Vagina (tissue), 2 donors: Measurements from ENCODE around the gene TYMS. TPM values are rescaled to one million over a fixed set of nuclear protein-coding genes. Genes with fewer than 3 reads are reported as not detected.

ENCODE experiments used
- DNase-seq, 2 donors: peaks; one replicate each; pipeline ENCODE4 v3.0.0-alpha.2; 2017; ENCODE audit errors: extremely low spot score in 2 of 2
- H3K27ac ChIP-seq: fragments of 200-600 bp; sonication (generic); one replicate; pipeline ENCODE4 v1.5.1; 2019
- H3K27me3 ChIP-seq: fragments of 200-600 bp; sonication (generic); one replicate; pipeline ENCODE4 v1.5.1; 2019
- H3K36me3 ChIP-seq, 2 donors: fragments of 200-600 bp; sonication (generic); one replicate each; pipeline ENCODE4 v1.5.1; 2017 to 2019
- H3K4me1 ChIP-seq: fragments of 200-600 bp; sonication (generic); one replicate; pipeline ENCODE4 v1.5.1; 2019
- H3K4me3 ChIP-seq, 2 donors: fragments of 200-600 bp; sonication (generic); 1 replicate in 1 of 2; 2 replicates in 1 of 2; pipeline ENCODE4 v1.5.1; 2016 to 2019
- H3K9me3 ChIP-seq: fragments of 200-600 bp; sonication (generic); one replicate; pipeline ENCODE4 v1.5.1; 2019
- CTCF ChIP-seq, 3 experiments: fragments of 450-650 bp in 2 of 3; fragments of 200-600 bp in 1 of 3; sonication (generic) in 1 of 3; IDR thresholded peaks; one replicate each; pipeline ENCODE4 v1.5.1; 2017 to 2019; ENCODE audit warnings: antibody characterized with exemption in 3 of 3, mild to moderate bottlenecking in 2 of 3, moderate library complexity in 2 of 3
- POLR2A ChIP-seq, 2 donors: fragments of 450-650 bp; IDR thresholded peaks; one replicate each; pipeline ENCODE4 v1.6.1; 2017; ENCODE audit warnings: antibody characterized with exemption in 2 of 2, mild to moderate bottlenecking in 2 of 2, moderate library complexity in 2 of 2
- POLR2AphosphoS5 ChIP-seq, 2 donors: sonication (generic); formaldehyde crosslinking; IDR thresholded peaks; one replicate each; pipeline ENCODE4 v1.9.0; 2017; ENCODE audit warnings: antibody characterized with exemption in 2 of 2, mild to moderate bottlenecking in 2 of 2, low read depth in 1 of 2; ENCODE audit not compliant: insufficient read depth in 1 of 2
- intact Hi-C: fragments of 100-400 bp; cut with DNase I; formaldehyde crosslinking; loops from one replicate; pipeline ENCODE4 v1.15.1; 2023
- total RNA-seq: library from RNA; depleted of rRNA; stranded (reverse); fragments of >200 nt; gene quantifications from one replicate; pipeline ENCODE4 v1.2.3, GENCODE V29; 2016

The TYMS gene
- total RNA-seq, 1 donor from 2014 or later: 11.3 TPM

GRCh38 chr18:618618-619017 lies 38.8 kb upstream of the TYMS start:
- H3K27ac ChIP-seq: no peak overlapping the region
- H3K4me3 ChIP-seq: no peak overlapping the region
- no peaks in the 10 kb centered on the region for H3K27me3 ChIP-seq
- intact Hi-C loops: loop anchor here (10.0 kb wide), 1 partner anchor 334 kb away; no protein-coding TSS in a partner anchor
- no peak for DNase-seq
- no peaks in the 10 kb centered on the region for H3K4me1 ChIP-seq
- H3K9me3 ChIP-seq: no peaks in the 10 kb centered on the region
- TF ChIP-seq POLR2A (IDR thresholded peaks at IDR 0.05) (no peak), CTCF (IDR thresholded peaks at IDR 0.05) (no peak), POLR2AphosphoS5 (IDR thresholded peaks at IDR 0.05; ENCODE audit: insufficient read depth in 1 of 2, low read depth in 1 of 2) (no peak)
- no peaks in the 10 kb centered on the region for H3K36me3 ChIP-seq

GRCh38 chr18:621291-622043 lies 36.0 kb upstream of the TYMS start:
- H3K4me1 ChIP-seq: no peaks in the 10 kb centered on the region
- TF ChIP-seq CTCF (IDR thresholded peaks at IDR 0.05): no peak
- TF ChIP-seq POLR2AphosphoS5 (IDR thresholded peaks at IDR 0.05; ENCODE audit: insufficient read depth in 1 of 2, low read depth in 1 of 2): no peak
- TF ChIP-seq POLR2A (IDR thresholded peaks at IDR 0.05): no peak
- intact Hi-C loops: loop anchor here (10.0 kb wide), 1 partner anchor 213 kb away; no protein-coding TSS in a partner anchor

GRCh38 chr18:622289-622688 lies 35.2 kb upstream of the TYMS start:
- H3K4me3 ChIP-seq: no peak overlapping the region
- H3K27me3 ChIP-seq: no peaks in the 10 kb centered on the region
- H3K27ac ChIP-seq: no peak overlapping the region
- no peaks in the 10 kb centered on the region for H3K9me3 ChIP-seq
- H3K36me3 ChIP-seq: no peaks in the 10 kb centered on the region
- DNase-seq: no peak
- TF ChIP-seq POLR2A (IDR thresholded peaks at IDR 0.05) (no peak), CTCF (IDR thresholded peaks at IDR 0.05) (no peak)
- no peaks in the 10 kb centered on the region for H3K4me1 ChIP-seq
- intact Hi-C loops: loop anchor here (10.0 kb wide), 1 partner anchor 213 kb away; no protein-coding TSS in a partner anchor

More at GRCh38 chr18:621291-622043, 36.0 kb upstream of the TYMS start:
- Histone ChIP-seq H3K9me3 (no peaks in the 10 kb centered on the region), H3K36me3 (no peaks in the 10 kb centered on the region), H3K4me3 (no peak overlapping the region), H3K27ac (no peak overlapping the region), H3K27me3 (no peaks in the 10 kb centered on the region)
- DNase-seq: no peak

- H3K4me3 ChIP-seq: no peak overlapping the region
- H3K27me3 ChIP-seq: no peaks in the 10 kb centered on the region
- intact Hi-C loops: loop anchor here (10.0 kb wide), 1 partner anchor 211 kb away; no protein-coding TSS in a partner anchor
- H3K9me3 ChIP-seq: no peaks in the 10 kb centered on the region
- TF ChIP-seq CTCF (IDR thresholded peaks at IDR 0.05): peak; percentile 29 to 41 (median 38)
- TF ChIP-seq POLR2A (IDR thresholded peaks at IDR 0.05): no peak
- H3K36me3 ChIP-seq: no peaks in the 10 kb centered on the region
- no peak overlapping the region for H3K27ac ChIP-seq
- H3K4me1 ChIP-seq: no peaks in the 10 kb centered on the region
- DNase-seq: no peak
These were observed 33.5 kb upstream of the TYMS start for GRCh38 chr18:623761-624620.
